HG03064 (cell line): ENCODE data around the gene AP3M1.

Experiments
- ATAC-seq: cut with Tn5 transposase; IDR thresholded peaks from one replicate; pipeline ENCODE4 v1.9.1; 2021; ENCODE audit warnings: low read depth; ENCODE audit not compliant: unreplicated experiment

The AP3M1 gene

GRCh38 chr10:74120911-74121310 lies 29.7 kb downstream of the AP3M1 start:
- no peak for ATAC-seq

DNA sequence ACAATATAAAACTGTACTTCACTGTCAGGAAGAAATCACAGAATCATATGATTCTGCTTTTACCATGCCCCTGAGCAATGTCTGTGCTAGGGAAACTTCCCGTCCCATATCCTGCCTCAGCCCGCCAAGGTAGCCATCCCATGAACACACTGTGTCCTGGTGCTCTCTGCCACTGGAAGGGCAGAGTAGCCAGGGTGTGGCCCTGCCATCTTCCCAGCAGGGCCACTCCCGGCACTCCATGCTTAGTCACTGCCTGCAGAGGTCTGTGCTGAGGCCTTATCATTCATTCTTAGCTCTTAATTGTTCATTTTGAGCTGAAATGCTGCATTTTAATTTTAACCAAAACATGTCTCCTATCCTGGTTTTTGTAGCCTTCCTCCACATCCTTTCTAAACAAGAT lies 31.8 kb downstream of the AP3M1 start:
- no peak for ATAC-seq

- no peak for ATAC-seq
These were observed 32.9 kb downstream of the AP3M1 start for GRCh38 chr10:74117738-74118137.

GRCh38 chr10:74114041-74114448 lies 36.6 kb downstream of the AP3M1 start:
- ATAC-seq: no peak

DNA sequence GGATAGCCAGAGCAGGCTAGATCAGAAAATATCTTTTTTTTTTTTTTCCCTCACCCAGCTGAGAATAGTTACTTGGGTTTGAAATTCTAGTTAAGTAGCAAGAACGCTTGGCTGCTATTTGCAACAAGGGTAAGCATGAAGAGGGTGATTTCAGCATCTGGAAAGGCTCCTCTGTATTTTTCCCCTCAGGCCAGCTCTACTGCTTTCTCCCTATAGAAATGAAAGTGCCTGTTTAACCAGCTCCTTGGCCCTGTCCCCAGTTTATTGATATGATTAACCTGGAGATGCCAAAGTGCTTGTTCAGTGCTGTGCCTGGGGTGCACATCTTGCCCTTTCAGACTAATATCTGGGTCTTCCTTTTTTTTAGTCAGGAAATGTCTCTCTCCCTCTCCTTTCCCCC lies 37.1 kb downstream of the AP3M1 start:
- no peak for ATAC-seq

DNA sequence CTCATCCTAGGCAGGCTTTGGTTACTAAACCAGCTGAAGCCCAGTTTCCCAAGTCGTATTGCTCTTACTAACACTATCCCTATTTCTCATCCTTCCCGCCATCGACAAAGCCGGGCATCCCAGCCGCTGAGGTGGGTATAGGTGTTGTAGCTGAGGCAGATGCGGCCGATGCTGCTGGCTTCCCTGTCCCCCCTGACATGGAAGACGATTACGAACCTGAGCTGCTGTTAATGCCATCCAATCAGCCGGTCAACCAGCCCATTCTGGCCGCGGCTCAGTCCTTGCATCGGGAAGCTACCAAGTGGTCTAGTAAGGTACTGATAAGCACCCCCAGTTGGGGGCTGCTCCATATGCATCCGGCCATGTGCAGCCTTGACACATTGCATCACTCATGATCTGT lies 38.8 kb downstream of the AP3M1 start:
- no peak for ATAC-seq

- ATAC-seq: no peak
These were observed 40.5 kb downstream of the AP3M1 start for GRCh38 chr10:74110120-74110519.

DNA sequence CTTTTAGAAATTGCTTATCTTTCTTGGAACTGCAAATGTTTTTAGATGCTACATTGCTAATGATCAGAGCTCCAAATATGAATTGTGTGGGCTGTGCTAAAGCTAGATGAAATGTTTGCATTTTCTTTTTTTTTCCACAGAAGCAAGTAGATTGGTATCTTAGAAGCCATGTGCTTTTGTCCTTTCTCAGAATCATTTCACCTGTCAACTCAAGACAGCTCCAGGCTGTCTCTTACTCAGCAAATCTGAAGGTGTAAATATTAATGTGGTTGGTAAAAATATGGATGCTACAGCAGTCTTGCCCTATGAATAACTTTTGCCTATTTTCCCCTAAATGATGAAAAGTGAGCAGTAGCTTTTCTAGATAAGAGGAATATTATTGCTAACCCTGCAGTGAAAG lies 41.2 kb downstream of the AP3M1 start:
- ATAC-seq: no peak

- ATAC-seq: no peak
These were observed 43.2 kb downstream of the AP3M1 start for GRCh38 chr10:74107391-74107790.

- no peak for ATAC-seq
These were observed 45.6 kb downstream of the AP3M1 start for GRCh38 chr10:74104996-74105395.

DNA sequence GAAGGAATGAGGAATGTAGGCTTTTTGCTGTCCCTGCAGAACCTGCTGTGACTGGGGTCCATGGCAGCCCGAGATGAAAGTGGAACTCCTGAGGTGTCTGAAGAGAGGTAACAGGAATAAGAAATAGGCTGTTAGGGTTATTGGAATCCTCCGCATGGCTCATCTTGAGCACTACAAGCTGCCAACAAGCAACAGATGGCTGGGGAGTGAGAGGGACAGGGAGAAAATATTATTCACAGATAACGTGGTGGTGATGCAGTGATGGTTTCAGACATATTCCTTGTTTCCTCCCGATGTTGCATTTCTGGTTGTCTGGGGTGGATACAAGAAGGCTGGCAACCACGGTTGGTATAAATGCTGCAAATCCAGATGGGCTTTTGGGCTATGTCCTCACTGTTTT lies 46.1 kb downstream of the AP3M1 start:
- no peak for ATAC-seq

DNA sequence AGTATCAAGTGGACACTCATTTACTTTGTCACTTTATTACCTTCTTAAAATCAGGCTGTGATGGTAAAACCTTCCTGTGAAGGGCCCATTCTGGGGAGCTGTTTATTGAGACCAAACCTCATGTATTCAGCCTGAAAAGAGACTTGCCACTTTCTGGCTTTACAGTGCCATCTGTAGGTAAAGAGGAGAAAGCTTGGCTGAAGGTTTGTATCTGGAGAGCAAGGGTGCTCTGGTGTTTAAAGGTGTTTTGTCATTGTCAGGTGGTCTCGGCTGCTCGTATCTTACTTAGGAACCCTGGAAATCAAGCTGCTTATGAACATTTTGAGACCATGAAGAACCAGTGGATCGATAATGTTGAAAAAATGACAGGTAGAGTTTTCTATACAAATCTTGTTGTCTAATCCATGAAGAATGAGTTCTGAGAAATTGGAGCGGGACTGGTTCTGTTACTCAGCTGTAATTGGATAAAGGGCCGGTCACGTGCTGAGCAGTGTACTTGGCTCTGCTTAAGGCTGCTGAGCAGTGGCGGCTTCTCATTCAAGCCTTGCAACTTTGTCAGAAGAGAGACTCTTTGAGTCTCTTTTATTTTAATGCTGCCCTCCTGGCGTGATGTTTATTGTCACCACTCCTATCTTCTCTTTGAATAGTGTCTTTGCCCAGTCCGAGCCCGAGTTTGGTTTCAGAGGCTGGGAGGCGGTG lies 46.9 kb downstream of the AP3M1 start:
- ATAC-seq: no peak

- ATAC-seq: no peak
These were observed 50.8 kb downstream of the AP3M1 start for GRCh38 chr10:74099836-74100235.

DNA sequence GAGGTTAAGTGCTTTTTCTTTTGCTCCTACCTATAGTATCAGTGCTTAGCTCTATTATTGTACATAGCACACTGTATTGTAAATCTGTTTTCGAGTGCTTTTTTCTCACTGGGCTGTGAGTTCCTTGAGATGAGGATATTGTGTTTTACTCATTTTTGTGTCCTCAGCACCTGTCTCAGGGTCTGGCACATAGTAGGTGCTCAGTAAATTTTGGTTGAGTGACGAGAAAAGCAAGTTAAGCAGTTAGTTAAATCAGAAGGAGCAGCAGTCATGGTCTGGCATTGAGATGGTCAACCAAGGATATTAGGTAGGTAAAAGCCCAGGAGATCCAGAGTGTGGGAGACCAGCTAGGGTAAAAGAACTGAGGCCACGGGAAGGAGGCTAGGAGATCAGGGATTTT lies 51.2 kb downstream of the AP3M1 start:
- no peak for ATAC-seq

- ATAC-seq: no peak
These were observed 52.9 kb downstream of the AP3M1 start for GRCh38 chr10:74097776-74098175.

DNA sequence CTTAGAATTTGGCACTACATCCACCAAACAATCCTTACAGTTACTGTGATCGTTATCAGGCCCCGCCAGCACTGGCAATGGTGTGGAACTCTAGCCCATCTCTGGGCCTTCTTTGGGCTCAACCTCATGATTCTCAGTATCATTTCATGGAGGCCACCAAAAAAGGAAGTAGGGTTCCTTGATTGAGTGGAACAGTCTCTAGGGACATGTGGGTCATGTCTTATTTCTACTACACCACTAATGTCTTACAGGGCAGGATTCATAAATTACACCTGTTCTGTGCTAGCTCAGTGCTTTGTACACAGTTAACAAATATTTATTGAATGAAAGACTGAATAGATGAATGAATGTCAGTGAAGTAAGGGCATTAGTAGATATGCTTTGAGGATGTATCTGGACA lies 53.9 kb downstream of the AP3M1 start:
- ATAC-seq: peak; percentile 82

GRCh38 chr10:74094231-74094630 lies 56.4 kb downstream of the AP3M1 start:
- no peak for ATAC-seq

GRCh38 chr10:74093530-74094164 lies 57.0 kb downstream of the AP3M1 start:
- no peak for ATAC-seq

DNA sequence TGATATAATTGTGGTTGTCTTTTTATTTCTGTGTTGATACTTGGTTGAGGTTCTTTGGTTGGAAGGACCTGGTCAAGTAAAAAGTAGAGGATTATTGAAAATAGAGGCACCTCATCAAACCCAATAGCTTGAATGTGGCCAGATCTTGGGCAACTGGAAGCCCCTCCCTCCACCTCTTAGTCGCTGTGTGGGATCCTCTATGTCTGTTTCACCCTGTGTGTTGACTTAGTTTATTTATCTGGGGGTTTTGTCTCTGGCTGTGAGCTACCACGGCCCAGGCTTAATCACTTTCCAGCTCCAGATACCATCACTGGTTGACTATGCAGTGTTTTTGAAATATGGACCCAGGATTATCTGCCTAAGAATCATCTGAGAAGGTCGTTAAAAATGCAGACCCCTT lies 58.3 kb downstream of the AP3M1 start:
- ATAC-seq: no peak

- no peak for ATAC-seq
These were observed 61.9 kb downstream of the AP3M1 start for GRCh38 chr10:74088722-74089121.

- no peak for ATAC-seq
These were observed 64.3 kb downstream of the AP3M1 start for GRCh38 chr10:74086317-74086716.

- ATAC-seq: peak; percentile 92
These were observed 65.7 kb downstream of the AP3M1 start for GRCh38 chr10:74084955-74085354.
